Activated naive CD8-positive, alpha-beta T cell treated with anti-CD3 and anti-CD28 coated beads for 36 hours (primary cell): ENCODE measurements around the gene SHF. TPM values are rescaled to one million over a fixed set of nuclear protein-coding genes. Genes with fewer than 3 reads are reported as not detected.
A peak's percentile ranks its signal among the peaks of the same experiment; 100 is the strongest.

Experiments used
- DNase-seq: peaks from one replicate; pipeline ENCODE4 v3.0.0; 2021
- H3K27ac Mint-ChIP-seq: one replicate; pipeline ENCODE4 v1.8.0; 2022; ENCODE audit warnings: mild to moderate bottlenecking, moderate library complexity, mixed read lengths
- H3K27me3 Mint-ChIP-seq: one replicate; pipeline ENCODE4 v1.8.0; 2022; ENCODE audit warnings: mild to moderate bottlenecking, mixed read lengths
- H3K36me3 Mint-ChIP-seq: one replicate; pipeline ENCODE4 v1.8.0; 2021; ENCODE audit warnings: mild to moderate bottlenecking, mixed read lengths
- H3K4me1 Mint-ChIP-seq: one replicate; pipeline ENCODE4 v1.8.0; 2021; ENCODE audit warnings: mixed read lengths
- H3K4me3 Mint-ChIP-seq: one replicate; pipeline ENCODE4 v1.8.0; 2022; ENCODE audit warnings: mild to moderate bottlenecking, moderate library complexity, mixed read lengths
- H3K9me3 Mint-ChIP-seq: one replicate; pipeline ENCODE4 v1.8.0; 2022; ENCODE audit warnings: mixed read lengths
- total RNA-seq, 2 experiments: library from RNA; stranded (reverse); gene quantifications; one replicate each; pipeline ENCODE4 v1.2.3, GENCODE V29; 2021

The SHF gene
- total RNA-seq, 2 experiments from 2014 or later, result 19.5 to 20.4 TPM

DNA sequence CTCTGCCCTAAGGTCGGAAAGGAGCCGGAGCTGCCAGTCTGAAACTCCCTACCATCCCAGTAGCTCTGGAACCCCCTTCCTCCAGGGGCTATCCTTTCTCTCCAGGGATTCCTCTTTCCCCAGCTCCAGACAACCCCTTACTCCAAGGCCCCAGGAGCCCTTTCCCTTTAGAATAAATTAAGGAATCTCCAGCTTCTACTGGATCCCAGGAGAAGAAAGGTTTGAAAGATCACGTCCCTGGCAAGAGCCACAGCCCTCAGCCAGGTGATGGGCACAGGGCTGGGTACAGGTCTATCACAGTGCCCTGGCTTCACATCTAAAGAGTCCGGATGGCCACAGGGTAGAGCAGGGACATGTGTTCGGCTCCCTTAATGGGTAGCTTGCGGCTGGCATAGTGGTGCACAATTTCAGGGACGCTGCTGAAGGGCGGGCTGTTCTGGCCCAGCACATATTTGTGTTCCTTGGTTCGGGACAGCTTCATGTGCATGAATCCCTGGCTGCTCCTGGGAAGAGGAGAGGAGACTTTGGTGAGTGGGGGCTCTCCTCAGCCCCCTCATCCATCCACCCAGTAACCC is 20.0 kb downstream of the SHF start:
- no peaks in the 10 kb centered on the region for H3K36me3 Mint-ChIP-seq
- peak overlapping the region; percentile 59 for H3K4me3 Mint-ChIP-seq
- no peaks in the 10 kb centered on the region for H3K9me3 Mint-ChIP-seq
- H3K27ac Mint-ChIP-seq, result peak overlapping the region; percentile 51
- no peak for DNase-seq
- no peaks in the 10 kb centered on the region for H3K27me3 Mint-ChIP-seq
- peaks cover 11% of the 10 kb centered on the region for H3K4me1 Mint-ChIP-seq

DNA sequence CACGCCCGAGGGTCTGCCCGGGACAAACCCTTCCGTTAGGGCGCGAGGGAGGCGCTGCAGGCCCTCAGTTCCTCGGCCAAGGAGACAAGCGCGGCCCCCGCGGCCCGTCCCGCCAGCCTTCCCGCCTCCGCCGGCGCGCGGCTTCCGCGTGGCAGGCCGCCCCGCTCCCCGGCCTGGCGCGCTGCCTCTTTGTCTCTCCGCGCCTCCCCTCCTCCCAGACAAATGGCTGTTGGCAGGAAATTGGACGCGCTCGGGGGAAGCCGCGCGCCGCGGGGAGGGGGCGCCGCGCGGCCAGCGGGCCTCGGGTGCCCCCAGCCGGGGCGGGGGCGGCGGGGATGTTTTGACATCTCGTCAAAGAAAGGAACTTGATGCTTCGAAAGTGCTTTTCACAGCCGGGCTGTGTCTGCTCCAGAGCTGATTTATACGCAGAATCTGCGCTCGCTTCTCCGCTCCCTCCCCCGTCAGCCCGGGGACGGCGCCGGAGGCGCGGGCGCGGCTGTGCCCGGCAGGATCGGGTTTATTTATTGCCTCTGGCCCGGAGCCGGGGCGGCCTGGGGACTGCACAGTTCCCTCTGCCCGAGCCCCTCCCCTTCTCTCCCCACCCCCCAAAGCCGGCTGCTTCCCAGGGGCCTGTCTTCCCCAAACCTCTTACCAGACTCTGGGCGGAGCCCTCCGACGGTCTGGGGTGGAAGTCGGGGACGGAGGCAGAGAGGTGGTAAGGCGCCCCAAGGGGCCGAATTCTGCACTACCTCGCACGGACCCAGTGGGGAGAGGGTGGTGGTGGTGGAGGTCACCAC is 20.7 kb downstream of the SHF start:
- H3K36me3 Mint-ChIP-seq, result no peaks in the 10 kb centered on the region
- H3K9me3 Mint-ChIP-seq, result no peaks in the 10 kb centered on the region

DNA sequence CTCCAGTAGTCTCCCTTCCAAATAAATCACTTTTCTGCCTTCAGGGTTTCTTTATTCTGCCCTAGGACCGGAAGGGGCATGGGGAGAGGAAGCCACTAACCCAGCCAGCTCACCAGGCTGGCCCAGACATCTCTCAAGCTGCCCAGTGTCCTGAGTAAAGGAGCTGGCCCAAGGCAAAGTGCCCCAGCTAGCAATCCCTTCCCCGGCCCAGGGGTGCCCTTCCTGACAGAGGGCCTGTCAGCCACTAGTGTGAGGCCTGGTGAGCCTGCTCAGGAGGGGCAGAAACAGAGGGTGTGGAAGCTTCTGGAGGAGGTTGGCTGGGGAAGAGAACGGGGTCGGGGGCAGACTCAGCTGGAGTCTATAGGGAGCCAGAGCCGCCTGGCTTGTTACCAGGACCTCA is 22.2 kb downstream of the SHF start:
- H3K36me3 Mint-ChIP-seq, result no peaks in the 10 kb centered on the region
- peak overlapping the region; percentile 69 for H3K4me3 Mint-ChIP-seq
- no peaks in the 10 kb centered on the region for H3K9me3 Mint-ChIP-seq

More for the DNA sequence above, 20.7 kb downstream of the SHF start:
- DNase-seq, result peak; percentile 82
- Mint-ChIP-seq H3K27me3 (no peaks in the 10 kb centered on the region), H3K4me3 (peak overlapping the region; percentile 59), H3K4me1 (peaks cover 11% of the 10 kb centered on the region), H3K27ac (peak overlapping the region; percentile 51)

DNA sequence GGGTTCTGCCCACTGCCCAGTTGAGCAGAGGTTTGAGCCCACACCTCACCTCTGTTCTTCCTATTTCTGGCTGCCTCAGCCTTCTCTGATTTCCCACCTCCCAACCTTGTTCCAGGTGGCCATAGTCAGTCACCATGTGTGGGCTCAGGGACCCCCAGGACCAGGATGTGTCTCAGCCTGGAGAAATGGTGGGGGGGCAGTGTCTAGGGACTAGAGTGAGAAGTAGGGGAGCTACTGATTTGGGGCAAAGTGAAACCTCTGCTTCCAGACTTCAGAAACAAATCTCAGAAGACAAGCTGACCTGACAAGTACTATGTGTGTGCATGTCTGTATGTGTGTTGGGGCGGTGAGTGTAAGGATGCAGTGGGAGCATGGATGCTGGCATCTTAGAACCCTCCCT is 22.9 kb downstream of the SHF start:
- Mint-ChIP-seq H3K27me3 (no peaks in the 10 kb centered on the region), H3K4me3 (no peak overlapping the region), H3K4me1 (peaks cover 11% of the 10 kb centered on the region), H3K27ac (no peak overlapping the region), H3K36me3 (no peaks in the 10 kb centered on the region), H3K9me3 (no peaks in the 10 kb centered on the region)
- DNase-seq, result no peak

More for the DNA sequence above, 22.2 kb downstream of the SHF start:
- Mint-ChIP-seq H3K27me3 (no peaks in the 10 kb centered on the region), H3K27ac (no peak overlapping the region), H3K4me1 (peaks cover 11% of the 10 kb centered on the region)
- DNase-seq, result no peak

DNA sequence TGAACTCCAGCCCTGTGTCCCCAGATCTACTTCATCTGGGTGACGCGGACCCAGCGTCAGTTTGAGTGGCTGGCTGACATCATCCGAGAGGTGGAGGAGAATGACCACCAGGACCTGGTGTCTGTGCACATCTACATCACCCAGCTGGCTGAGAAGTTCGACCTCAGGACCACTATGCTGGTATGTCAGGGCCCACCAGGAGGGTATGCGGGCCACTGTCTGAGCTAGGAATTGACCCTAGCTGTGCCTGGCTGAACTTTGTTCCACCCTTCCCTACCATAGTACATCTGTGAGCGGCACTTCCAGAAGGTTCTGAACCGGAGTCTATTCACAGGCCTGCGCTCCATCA is 24.3 kb downstream of the SHF start:
- no peaks in the 10 kb centered on the region for H3K36me3 Mint-ChIP-seq
- H3K9me3 Mint-ChIP-seq, result no peaks in the 10 kb centered on the region
- no peak for DNase-seq
- peaks cover 11% of the 10 kb centered on the region for H3K4me1 Mint-ChIP-seq
- H3K4me3 Mint-ChIP-seq, result no peak overlapping the region
- H3K27me3 Mint-ChIP-seq, result no peaks in the 10 kb centered on the region
- H3K27ac Mint-ChIP-seq, result no peak overlapping the region

DNA sequence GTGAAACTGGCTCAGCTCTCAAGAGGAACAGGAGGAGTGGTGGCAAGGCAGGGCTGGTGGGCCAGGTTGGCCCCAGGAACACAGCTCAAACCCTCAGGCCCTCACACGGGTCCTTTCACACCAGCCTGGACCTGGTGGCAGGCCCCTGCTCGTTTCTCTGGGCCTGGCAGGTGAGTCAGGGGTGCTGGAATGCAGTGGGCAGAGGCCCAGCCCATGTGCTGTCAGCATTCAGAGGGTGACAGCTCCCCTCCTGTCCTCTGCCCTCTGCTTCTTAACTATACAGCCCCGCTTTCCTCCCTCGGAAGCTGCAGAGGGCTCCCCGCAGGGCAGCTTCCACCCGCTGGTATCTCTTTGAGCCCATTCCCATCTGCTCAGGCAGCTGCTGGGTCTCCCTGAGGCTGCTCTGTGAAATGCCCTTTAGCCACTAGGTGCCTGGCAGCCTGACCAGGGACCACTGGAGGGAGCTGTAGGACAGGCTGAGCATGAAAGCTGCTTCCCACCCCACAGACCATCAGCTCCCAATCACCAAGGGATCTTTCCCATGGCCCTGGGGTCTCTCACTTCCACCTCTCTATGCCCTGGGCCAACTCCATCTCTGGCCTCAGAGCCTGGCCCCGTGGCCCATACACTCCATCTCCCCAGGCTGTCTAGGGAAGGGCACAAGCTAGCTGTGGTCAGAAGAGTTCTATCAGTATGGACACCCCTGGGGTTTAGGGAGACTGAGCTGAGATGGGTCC is 24.8 kb downstream of the SHF start:
- Mint-ChIP-seq H3K4me3 (no peak overlapping the region), H3K27ac (no peak overlapping the region)
- DNase-seq, result peak; percentile 60

DNA sequence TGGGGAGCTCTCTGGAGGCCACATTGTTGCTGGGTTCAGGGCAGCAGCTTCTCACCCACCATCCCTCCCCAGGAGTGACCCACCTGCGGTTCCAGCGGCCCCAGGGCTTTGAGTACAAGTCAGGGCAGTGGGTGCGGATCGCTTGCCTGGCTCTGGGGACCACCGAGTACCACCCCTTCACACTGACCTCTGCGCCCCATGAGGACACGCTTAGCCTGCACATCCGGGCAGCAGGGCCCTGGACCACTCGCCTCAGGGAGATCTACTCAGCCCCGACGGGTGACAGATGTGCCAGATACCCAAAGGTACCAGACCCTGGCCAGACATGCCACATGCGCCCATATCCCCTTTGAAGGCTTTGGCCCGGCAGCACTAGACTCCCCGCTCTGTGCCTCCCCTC is 26.1 kb downstream of the SHF start:
- DNase-seq, result no peak
- H3K27me3 Mint-ChIP-seq, result no peaks in the 10 kb centered on the region
- H3K4me3 Mint-ChIP-seq, result no peak overlapping the region
- no peak overlapping the region for H3K27ac Mint-ChIP-seq
- no peaks in the 10 kb centered on the region for H3K9me3 Mint-ChIP-seq
- H3K36me3 Mint-ChIP-seq, result no peaks in the 10 kb centered on the region
- H3K4me1 Mint-ChIP-seq, result peaks cover 10% of the 10 kb centered on the region

More for the DNA sequence above, 24.8 kb downstream of the SHF start:
- no peaks in the 10 kb centered on the region for H3K9me3 Mint-ChIP-seq
- H3K27me3 Mint-ChIP-seq, result no peaks in the 10 kb centered on the region
- H3K4me1 Mint-ChIP-seq, result peaks cover 13% of the 10 kb centered on the region
- H3K36me3 Mint-ChIP-seq, result no peaks in the 10 kb centered on the region

DNA sequence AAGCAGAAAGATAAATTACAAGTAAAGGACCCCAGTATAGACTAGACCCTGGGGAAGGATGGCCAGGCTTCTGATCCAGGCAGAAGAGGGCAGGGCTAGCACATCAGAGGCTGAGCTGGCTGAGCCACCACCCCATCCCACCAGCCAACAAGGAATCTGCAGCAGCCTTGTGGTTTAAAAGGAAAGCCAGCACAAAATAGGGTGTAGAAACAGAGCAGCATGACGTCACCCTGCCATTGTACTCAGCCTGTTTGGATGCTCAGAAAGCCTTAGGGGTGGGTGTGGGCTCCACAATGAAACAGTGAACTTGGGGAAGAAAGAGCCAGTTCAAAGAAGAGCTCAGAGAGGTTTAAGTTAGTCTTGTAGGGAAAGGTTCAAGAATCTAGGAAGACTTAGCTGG is 29.8 kb downstream of the SHF start:
- no peaks in the 10 kb centered on the region for H3K36me3 Mint-ChIP-seq
- H3K4me3 Mint-ChIP-seq, result no peak overlapping the region
- no peak overlapping the region for H3K27ac Mint-ChIP-seq
- no peaks in the 10 kb centered on the region for H3K9me3 Mint-ChIP-seq
- no peak for DNase-seq
- H3K27me3 Mint-ChIP-seq, result no peaks in the 10 kb centered on the region
- H3K4me1 Mint-ChIP-seq, result peaks cover 5% of the 10 kb centered on the region

DNA sequence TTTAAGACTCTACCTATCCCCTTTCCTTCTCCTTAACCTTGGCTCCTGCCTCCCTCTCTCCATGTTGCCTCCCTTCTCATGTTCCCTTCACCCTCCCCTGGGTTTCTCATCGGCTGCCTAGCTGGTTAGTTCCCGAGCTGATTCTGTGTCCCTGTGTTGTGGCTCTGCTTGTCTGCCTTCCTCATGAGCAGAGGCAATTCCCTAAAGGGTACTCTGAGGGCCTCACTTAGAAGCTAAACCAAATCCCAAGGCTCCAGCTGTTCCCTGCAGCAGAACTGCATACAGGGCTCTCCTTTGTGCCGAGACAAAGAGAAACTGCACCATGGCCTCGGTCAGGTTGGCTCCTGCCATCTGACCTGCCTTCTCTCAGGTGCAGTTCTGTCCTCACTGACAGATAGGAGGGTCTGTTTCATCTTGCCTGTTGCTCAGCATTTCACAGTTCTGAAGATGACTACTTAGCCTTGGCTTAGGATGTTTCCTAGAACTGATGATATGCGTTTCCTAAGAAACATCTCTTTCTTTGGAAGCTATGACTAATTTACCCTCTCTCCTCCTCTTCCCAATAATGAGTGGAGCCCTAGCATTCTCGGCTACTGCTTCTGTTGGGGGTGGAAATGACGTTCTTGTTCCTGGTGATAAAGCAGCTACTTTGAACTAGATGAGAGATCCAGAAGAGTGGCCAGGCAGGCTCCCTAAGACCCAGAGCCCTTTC is 30.9 kb downstream of the SHF start:
- H3K27ac Mint-ChIP-seq, result no peak overlapping the region
- H3K9me3 Mint-ChIP-seq, result no peaks in the 10 kb centered on the region
- peaks cover 5% of the 10 kb centered on the region for H3K4me1 Mint-ChIP-seq
- no peaks in the 10 kb centered on the region for H3K27me3 Mint-ChIP-seq
- H3K36me3 Mint-ChIP-seq, result no peaks in the 10 kb centered on the region
- no peak for DNase-seq
- no peak overlapping the region for H3K4me3 Mint-ChIP-seq

DNA sequence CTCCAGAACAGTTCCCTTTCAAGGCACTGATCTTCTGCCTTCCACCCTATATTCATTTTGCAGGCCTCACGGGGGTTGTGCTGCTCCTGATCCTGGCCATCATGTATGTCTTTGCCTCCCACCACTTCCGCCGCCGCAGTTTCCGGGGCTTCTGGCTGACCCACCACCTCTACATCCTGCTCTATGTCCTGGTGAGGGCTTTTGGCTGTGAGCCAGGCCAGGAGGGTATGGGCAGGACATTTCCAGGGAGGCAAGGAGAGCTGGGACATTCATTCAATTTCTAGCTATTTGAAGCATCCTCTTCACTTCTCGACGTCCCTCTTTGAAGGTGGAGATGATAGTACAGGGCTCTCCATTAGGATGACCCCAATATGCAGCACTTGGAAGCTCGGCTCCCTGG is 32.0 kb downstream of the SHF start:
- H3K4me1 Mint-ChIP-seq, result peaks cover 5% of the 10 kb centered on the region
- no peak overlapping the region for H3K4me3 Mint-ChIP-seq
- H3K36me3 Mint-ChIP-seq, result no peaks in the 10 kb centered on the region
- H3K27ac Mint-ChIP-seq, result no peak overlapping the region
- no peaks in the 10 kb centered on the region for H3K9me3 Mint-ChIP-seq
- H3K27me3 Mint-ChIP-seq, result no peaks in the 10 kb centered on the region
- no peak for DNase-seq

DNA sequence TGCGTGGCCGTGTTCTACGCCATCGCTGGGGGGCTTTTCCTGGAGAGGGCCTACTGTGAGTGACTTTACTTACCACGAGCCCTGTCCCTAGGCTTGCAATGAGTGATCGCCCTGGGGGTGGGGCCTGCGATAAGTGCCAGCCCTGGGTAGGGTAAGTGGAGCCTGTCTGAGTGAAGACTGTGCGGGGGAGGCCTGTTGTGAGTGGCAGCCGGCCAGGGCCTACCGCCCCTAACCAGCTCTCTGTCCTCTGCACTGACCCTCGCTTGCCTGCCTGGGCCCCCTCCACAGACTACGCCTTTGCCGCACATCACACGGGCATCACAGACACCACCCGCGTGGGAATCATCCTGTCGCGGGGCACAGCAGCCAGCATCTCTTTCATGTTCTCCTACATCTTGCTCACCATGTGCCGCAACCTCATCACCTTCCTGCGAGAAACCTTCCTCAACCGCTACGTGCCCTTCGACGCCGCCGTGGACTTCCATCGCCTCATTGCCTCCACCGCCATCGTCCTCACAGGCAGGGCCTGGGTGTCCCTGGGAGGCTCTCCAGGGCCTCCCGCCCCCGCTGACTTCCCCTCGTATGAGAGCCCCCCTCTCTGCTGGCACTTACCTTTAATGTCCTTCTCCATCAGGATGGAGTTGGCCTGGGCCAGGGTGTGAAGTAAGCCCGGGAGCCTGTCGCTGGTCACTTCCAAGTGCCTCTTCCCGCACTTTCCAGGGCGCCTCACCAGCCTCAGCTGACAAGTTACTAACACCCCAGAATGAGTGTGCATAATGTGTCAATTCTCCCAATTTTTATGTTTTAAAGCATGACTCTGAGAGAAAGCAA is 35.6 kb downstream of the SHF start:
- Mint-ChIP-seq H3K4me3 (no peak overlapping the region), H3K27me3 (no peaks in the 10 kb centered on the region), H3K4me1 (peaks cover 1% of the 10 kb centered on the region), H3K9me3 (no peaks in the 10 kb centered on the region), H3K36me3 (no peaks in the 10 kb centered on the region), H3K27ac (no peak overlapping the region)
- no peak for DNase-seq

DNA sequence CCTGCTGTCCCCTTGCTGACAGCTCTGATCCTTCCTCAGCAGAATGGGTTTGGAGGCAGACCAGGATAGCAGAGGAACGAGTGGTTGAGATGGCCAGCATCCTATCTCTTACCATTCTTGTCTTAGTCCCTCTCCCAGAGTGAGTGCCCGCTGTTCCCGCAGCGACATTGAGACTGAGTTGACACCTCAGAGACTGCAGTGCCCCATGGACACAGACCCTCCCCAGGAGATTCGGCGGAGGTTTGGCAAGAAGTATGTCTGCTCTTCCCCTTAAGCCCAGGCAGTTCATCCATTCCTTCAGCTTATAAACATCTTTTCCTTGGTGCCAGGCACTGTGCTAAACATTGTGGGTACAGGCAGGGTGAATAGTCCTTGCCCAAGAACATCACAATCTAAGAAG is 36.8 kb downstream of the SHF start:
- no peaks in the 10 kb centered on the region for H3K27me3 Mint-ChIP-seq
- H3K4me3 Mint-ChIP-seq, result no peak overlapping the region
- no peaks in the 10 kb centered on the region for H3K4me1 Mint-ChIP-seq
- H3K9me3 Mint-ChIP-seq, result no peaks in the 10 kb centered on the region
- DNase-seq, result no peak
- H3K27ac Mint-ChIP-seq, result no peak overlapping the region
- H3K36me3 Mint-ChIP-seq, result no peaks in the 10 kb centered on the region

DNA sequence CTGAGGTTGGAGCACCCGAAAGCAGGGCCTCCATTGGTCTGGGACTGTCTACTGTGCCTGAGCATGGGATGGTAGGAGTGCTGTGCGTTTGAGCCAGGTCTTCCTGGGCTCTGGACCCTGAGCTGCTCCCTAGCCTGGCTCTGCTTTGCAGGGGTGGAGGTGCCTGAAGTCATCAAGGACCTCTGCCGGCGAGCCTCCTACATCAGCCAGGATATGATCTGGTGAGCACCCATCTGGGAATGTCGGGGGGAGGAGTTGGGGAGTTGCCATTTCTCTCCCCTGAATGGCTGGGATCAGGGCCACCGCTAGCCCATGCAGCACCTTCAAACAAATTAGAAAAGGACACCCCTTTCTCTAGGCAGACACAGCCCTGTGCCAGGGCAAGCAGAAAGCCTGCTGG is 37.3 kb downstream of the SHF start:
- H3K27ac Mint-ChIP-seq, result no peak overlapping the region
- H3K4me1 Mint-ChIP-seq, result no peaks in the 10 kb centered on the region
- H3K4me3 Mint-ChIP-seq, result no peak overlapping the region
- no peak for DNase-seq
- no peaks in the 10 kb centered on the region for H3K27me3 Mint-ChIP-seq
- no peaks in the 10 kb centered on the region for H3K36me3 Mint-ChIP-seq
- no peaks in the 10 kb centered on the region for H3K9me3 Mint-ChIP-seq

DNA sequence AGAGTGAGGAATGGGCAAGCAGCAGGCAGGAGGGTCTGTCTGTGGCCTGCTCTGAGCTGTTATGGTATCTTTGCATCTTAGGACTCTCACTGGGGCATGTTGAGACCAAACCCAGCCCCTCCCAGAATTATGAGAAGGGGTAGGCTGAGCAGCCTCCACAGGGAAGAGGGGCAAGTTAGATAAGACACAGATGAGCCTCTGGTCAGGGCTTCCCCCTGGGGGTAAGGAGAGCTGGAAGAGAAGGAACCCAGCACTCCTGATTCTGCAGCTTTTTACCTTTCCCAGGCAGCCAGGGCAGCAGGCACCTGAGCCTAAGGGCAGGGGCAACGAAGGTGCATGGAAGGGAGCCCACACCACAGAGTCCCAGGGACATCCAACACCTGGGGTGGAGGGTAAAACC is 38.7 kb downstream of the SHF start:
- H3K4me3 Mint-ChIP-seq, result no peak overlapping the region
- no peaks in the 10 kb centered on the region for H3K36me3 Mint-ChIP-seq
- no peak overlapping the region for H3K27ac Mint-ChIP-seq
- DNase-seq, result no peak
- no peaks in the 10 kb centered on the region for H3K4me1 Mint-ChIP-seq
- no peaks in the 10 kb centered on the region for H3K9me3 Mint-ChIP-seq
- no peaks in the 10 kb centered on the region for H3K27me3 Mint-ChIP-seq
